GM12864 (cell line): ENCODE measurements around the gene TECR.
A peak's percentile ranks its signal among the peaks of the same experiment; 100 is the strongest.

ENCODE experiments used
- DNase-seq: peaks from one replicate; pipeline ENCODE4 v3.0.0-alpha.2; 2011; ENCODE audit warnings: low read depth
- H3K4me3 ChIP-seq: 2 replicates; pipeline ENCODE4 v1.5.1; 2011; ENCODE audit warnings: mild to moderate bottlenecking, low read depth, low read length, control low read depth
- CTCF ChIP-seq: IDR thresholded peaks from 2 replicates; pipeline ENCODE4 v1.5.1; 2011; ENCODE audit warnings: low read depth, mild to moderate bottlenecking, moderate library complexity, low read length, control low read depth, inconsistent platforms; ENCODE audit errors: missing control alignments

The TECR gene

GRCh38 chr19:14492756-14493337 is 36.5 kb upstream of the TECR start:
- TF ChIP-seq CTCF = no peak
- H3K4me3 ChIP-seq = no peak overlapping the region
- DNase-seq = no peak

- no peak for DNase-seq
- H3K4me3 ChIP-seq = no peak overlapping the region
- TF ChIP-seq CTCF = no peak
Observed at GRCh38 chr19:14494411-14494810, 35.0 kb upstream of the TECR start.

GRCh38 chr19:14494910-14495671 is 34.3 kb upstream of the TECR start:
- peak overlapping the region; percentile 70 for H3K4me3 ChIP-seq
- no peak for DNase-seq
- no peak for TF ChIP-seq CTCF

GRCh38 chr19:14495672-14496028 is 33.7 kb upstream of the TECR start:
- H3K4me3 ChIP-seq = peak overlapping the region; percentile 70
- no peak for TF ChIP-seq CTCF
- DNase-seq = no peak

GRCh38 chr19:14496029-14496833 is 33.2 kb upstream of the TECR start, which contains the start of gene GIPC1:
GIPC1 (minus strand) TSS chr19:14496127; CDS start chr19:14482976, 13,151 bp downstream.
- TF ChIP-seq CTCF = no peak
- peak within 1 kb of the TSS; percentile 70 for H3K4me3 ChIP-seq
- DNase-seq = no peak

GRCh38 chr19:14496834-14497227 is 32.6 kb upstream of the TECR start:
- TF ChIP-seq CTCF = no peak
- no peak overlapping the region; the same call in 1 of the 2 replicates for H3K4me3 ChIP-seq
- DNase-seq = no peak
